ENCODE data around the gene CELA3B. TPM values are rescaled to one million over a fixed set of nuclear protein-coding genes. Genes with fewer than 3 reads are reported as not detected.

The CELA3B gene
- total and polyA plus RNA-seq, 3 experiments from 2014 or later = not detected

- peaks cover 19% of the 10 kb centered on the region for H3K4me1 ChIP-seq (ENCODE audit: insufficient read depth, low read length)
- ChIA-PET POLR2A (no interaction called here), CTCF (no interaction called here)
- H3K36me3 ChIP-seq (ENCODE audit: insufficient read depth, low read length) = no peaks in the 10 kb centered on the region
- H3K9me3 Mint-ChIP-seq = peaks cover 0 to 4% (median 0%) of the 10 kb centered on the region in 5 donors
- H3K36me3 Mint-ChIP-seq = peaks cover 0 to 4% (median 0%) of the 10 kb centered on the region in 3 donors
- DNase-seq = no peak
- H3K27me3 ChIP-seq (ENCODE audit: insufficient read depth, low read length, poor library complexity, severe bottlenecking) = no peaks in the 10 kb centered on the region
- peaks cover 7 to 29% of the 10 kb centered on the region in 2 donors for H3K27me3 Mint-ChIP-seq
- peak overlapping the region; percentile 46 to 73 (median 65) for H3K4me3 Mint-ChIP-seq
- H3K27ac ChIP-seq (ENCODE audit: low read depth, low read length) = peak overlapping the region; percentile 58
- H3K4me3 ChIP-seq (ENCODE audit: low read length) = no peak overlapping the region
- no peak overlapping the region for H3K27ac Mint-ChIP-seq
- H3K9me3 ChIP-seq (ENCODE audit: low read length) = no peaks in the 10 kb centered on the region
- H3K4me1 Mint-ChIP-seq = peaks cover 6 to 20% (median 8%) of the 10 kb centered on the region in 3 donors
Measured at GRCh38 chr1:21935393-21935804, 41.4 kb upstream of the CELA3B start.

GRCh38 chr1:21935891-21936365 is 40.9 kb upstream of the CELA3B start:
- peak overlapping the region; percentile 58 for H3K27ac ChIP-seq (ENCODE audit: low read depth, low read length)
- H3K9me3 ChIP-seq (ENCODE audit: low read length) = no peaks in the 10 kb centered on the region
- DNase-seq = no peak
- ChIA-PET POLR2A (no interaction called here), CTCF (no interaction called here)
- Mint-ChIP-seq H3K4me1 (peaks cover 6 to 20% (median 8%) of the 10 kb centered on the region in 3 donors), H3K27ac (no peak overlapping the region), H3K4me3 (peak overlapping the region in 6 of 7 donors; percentile 29 to 70 (median 68)), H3K36me3 (peaks cover 0 to 4% (median 0%) of the 10 kb centered on the region in 3 donors), H3K27me3 (peaks cover 7 to 26% of the 10 kb centered on the region in 2 donors), H3K9me3 (peaks cover 0 to 4% (median 0%) of the 10 kb centered on the region in 5 donors)
- H3K36me3 ChIP-seq (ENCODE audit: insufficient read depth, low read length) = no peaks in the 10 kb centered on the region
- H3K4me3 ChIP-seq (ENCODE audit: low read length) = peak overlapping the region; percentile 50
- peaks cover 19% of the 10 kb centered on the region for H3K4me1 ChIP-seq (ENCODE audit: insufficient read depth, low read length)
- no peaks in the 10 kb centered on the region for H3K27me3 ChIP-seq (ENCODE audit: insufficient read depth, low read length, poor library complexity, severe bottlenecking)

- peaks cover 6 to 20% (median 8%) of the 10 kb centered on the region in 3 donors for H3K4me1 Mint-ChIP-seq
- POLR2A ChIA-PET = no interaction called here
- CTCF ChIA-PET = no interaction called here
- peak overlapping the region; percentile 32 to 71 (median 67) for H3K4me3 Mint-ChIP-seq
- H3K9me3 ChIP-seq (ENCODE audit: low read length) = no peaks in the 10 kb centered on the region
- peaks cover 7 to 26% of the 10 kb centered on the region in 2 donors for H3K27me3 Mint-ChIP-seq
- peaks cover 19% of the 10 kb centered on the region for H3K4me1 ChIP-seq (ENCODE audit: insufficient read depth, low read length)
- peaks cover 0 to 4% (median 0%) of the 10 kb centered on the region in 3 donors for H3K36me3 Mint-ChIP-seq
- H3K9me3 Mint-ChIP-seq = peaks cover 0 to 4% (median 0%) of the 10 kb centered on the region in 5 donors
- no peaks in the 10 kb centered on the region for H3K36me3 ChIP-seq (ENCODE audit: insufficient read depth, low read length)
- peak in 1 of 5 donors; percentile 9 for DNase-seq
- peak overlapping the region; percentile 50 for H3K4me3 ChIP-seq (ENCODE audit: low read length)
- no peak overlapping the region for H3K27ac Mint-ChIP-seq
- peak overlapping the region; percentile 58 for H3K27ac ChIP-seq (ENCODE audit: low read depth, low read length)
- no peaks in the 10 kb centered on the region for H3K27me3 ChIP-seq (ENCODE audit: insufficient read depth, low read length, poor library complexity, severe bottlenecking)
Measured at GRCh38 chr1:21936366-21937031, 40.3 kb upstream of the CELA3B start.

GRCh38 chr1:21937034-21937371 is 39.8 kb upstream of the CELA3B start, which contains the start of gene HSPG2:
TSS of gene HSPG2 (minus strand) at chr1:21937310. CDS start at chr1:21937217, 93 bp downstream.
- ChIA-PET POLR2A (no interaction called here), CTCF (no interaction called here)
- Mint-ChIP-seq H3K4me1 (peaks cover 6 to 20% (median 8%) of the 10 kb centered on the region in 3 donors), H3K36me3 (peaks cover 0 to 4% (median 0%) of the 10 kb centered on the region in 3 donors), H3K9me3 (peaks cover 0 to 4% (median 0%) of the 10 kb centered on the region in 5 donors), H3K27ac (peak within 1 kb of the TSS in 5 of 8 donors; percentile 12 to 86 (median 58)), H3K27me3 (peaks cover 7 to 26% of the 10 kb centered on the region in 2 donors), H3K4me3 (peak within 1 kb of the TSS; percentile 83 to 93 (median 87))
- Histone ChIP-seq H3K4me1 (ENCODE audit: insufficient read depth, low read length) (peaks cover 19% of the 10 kb centered on the region), H3K27me3 (ENCODE audit: insufficient read depth, low read length, poor library complexity, severe bottlenecking) (no peaks in the 10 kb centered on the region), H3K4me3 (ENCODE audit: low read length) (peak within 1 kb of the TSS; percentile 58), H3K36me3 (ENCODE audit: insufficient read depth, low read length) (no peaks in the 10 kb centered on the region), H3K27ac (ENCODE audit: low read depth, low read length) (peak within 1 kb of the TSS; percentile 58), H3K9me3 (ENCODE audit: low read length) (no peaks in the 10 kb centered on the region)
- no peak for DNase-seq

GRCh38 chr1:21937372-21938121 is 39.3 kb upstream of the CELA3B start:
- Mint-ChIP-seq H3K36me3 (peaks cover 0 to 4% (median 0%) of the 10 kb centered on the region in 3 donors), H3K27me3 (peaks cover 7 to 26% of the 10 kb centered on the region in 2 donors), H3K27ac (peak overlapping the region in 5 of 8 donors; percentile 12 to 86 (median 58)), H3K4me3 (peak overlapping the region; percentile 83 to 93 (median 87)), H3K4me1 (peaks cover 6 to 20% (median 8%) of the 10 kb centered on the region in 3 donors), H3K9me3 (peaks cover 0 to 4% (median 0%) of the 10 kb centered on the region in 5 donors)
- CTCF ChIA-PET = no interaction called here
- Histone ChIP-seq H3K27me3 (ENCODE audit: insufficient read depth, low read length, poor library complexity, severe bottlenecking) (no peaks in the 10 kb centered on the region), H3K4me1 (ENCODE audit: insufficient read depth, low read length) (peaks cover 19% of the 10 kb centered on the region), H3K36me3 (ENCODE audit: insufficient read depth, low read length) (no peaks in the 10 kb centered on the region), H3K27ac (ENCODE audit: low read depth, low read length) (peak overlapping the region; percentile 6), H3K4me3 (ENCODE audit: low read length) (peak overlapping the region; percentile 58), H3K9me3 (ENCODE audit: low read length) (no peaks in the 10 kb centered on the region)
- POLR2A ChIA-PET = no interaction called here
- DNase-seq = peak; percentile 40 to 75 (median 61)

- Histone ChIP-seq H3K9me3 (ENCODE audit: low read length) (no peaks in the 10 kb centered on the region), H3K27me3 (ENCODE audit: insufficient read depth, low read length, poor library complexity, severe bottlenecking) (no peaks in the 10 kb centered on the region), H3K27ac (ENCODE audit: low read depth, low read length) (no peak overlapping the region), H3K4me1 (ENCODE audit: insufficient read depth, low read length) (peaks cover 12% of the 10 kb centered on the region), H3K4me3 (ENCODE audit: low read length) (no peak overlapping the region), H3K36me3 (ENCODE audit: insufficient read depth, low read length) (no peaks in the 10 kb centered on the region)
- peaks cover 4 to 26% of the 10 kb centered on the region in 2 donors for H3K27me3 Mint-ChIP-seq
- H3K4me1 Mint-ChIP-seq = peaks cover 6 to 20% (median 8%) of the 10 kb centered on the region in 3 donors
- no peak for DNase-seq
- CTCF ChIA-PET = interaction anchor here (1.2 kb wide), 1 partner anchor 25 kb away, joined by 3 read pairs; no protein-coding TSS in a partner anchor
- POLR2A ChIA-PET = interaction anchor here (0.9 kb wide), 1 partner anchor 10 kb away, joined by 3 read pairs; no protein-coding TSS in a partner anchor
- H3K9me3 Mint-ChIP-seq = peaks cover 0 to 4% (median 0%) of the 10 kb centered on the region in 5 donors
- H3K36me3 Mint-ChIP-seq = peaks cover 0 to 4% (median 0%) of the 10 kb centered on the region in 3 donors
- H3K27ac Mint-ChIP-seq = peak overlapping the region in 1 of 8 donors; percentile 11
- peak overlapping the region in 6 of 7 donors; percentile 47 to 86 (median 72) for H3K4me3 Mint-ChIP-seq
Measured at GRCh38 chr1:21938732-21939538, 37.9 kb upstream of the CELA3B start.

- POLR2A ChIA-PET = no interaction called here
- peak overlapping the region in 1 of 8 donors; percentile 24 for H3K27ac Mint-ChIP-seq
Measured at GRCh38 chr1:21939650-21940374, 37.0 kb upstream of the CELA3B start.

More at GRCh38 chr1:21939650-21940374, 37.0 kb upstream of the CELA3B start:
- Mint-ChIP-seq H3K4me3 (peak overlapping the region in 2 of 7 donors; percentile 29 to 42), H3K27me3 (peaks cover 4 to 22% of the 10 kb centered on the region in 2 donors), H3K4me1 (peaks cover 6 to 20% (median 8%) of the 10 kb centered on the region in 3 donors), H3K9me3 (peaks cover 0 to 4% (median 0%) of the 10 kb centered on the region in 5 donors), H3K36me3 (peaks cover 0 to 4% (median 0%) of the 10 kb centered on the region in 3 donors)
- Histone ChIP-seq H3K4me1 (ENCODE audit: insufficient read depth, low read length) (peaks cover 12% of the 10 kb centered on the region), H3K36me3 (ENCODE audit: insufficient read depth, low read length) (no peaks in the 10 kb centered on the region), H3K27me3 (ENCODE audit: insufficient read depth, low read length, poor library complexity, severe bottlenecking) (no peaks in the 10 kb centered on the region), H3K9me3 (ENCODE audit: low read length) (no peaks in the 10 kb centered on the region), H3K4me3 (ENCODE audit: low read length) (no peak overlapping the region), H3K27ac (ENCODE audit: low read depth, low read length) (no peak overlapping the region)
- no peak for DNase-seq
- CTCF ChIA-PET = interaction anchor here (1.2 kb wide), 1 partner anchor 24 kb away, joined by 3 read pairs; no protein-coding TSS in a partner anchor
